ENCODE measurements around the gene ZFPM1. TPM values are rescaled to one million over a fixed set of nuclear protein-coding genes. Genes with fewer than 3 reads are reported as not detected.

The ZFPM1 gene
- total RNA-seq, 1 experiment from 2014 or later, result 5.0 TPM

DNA sequence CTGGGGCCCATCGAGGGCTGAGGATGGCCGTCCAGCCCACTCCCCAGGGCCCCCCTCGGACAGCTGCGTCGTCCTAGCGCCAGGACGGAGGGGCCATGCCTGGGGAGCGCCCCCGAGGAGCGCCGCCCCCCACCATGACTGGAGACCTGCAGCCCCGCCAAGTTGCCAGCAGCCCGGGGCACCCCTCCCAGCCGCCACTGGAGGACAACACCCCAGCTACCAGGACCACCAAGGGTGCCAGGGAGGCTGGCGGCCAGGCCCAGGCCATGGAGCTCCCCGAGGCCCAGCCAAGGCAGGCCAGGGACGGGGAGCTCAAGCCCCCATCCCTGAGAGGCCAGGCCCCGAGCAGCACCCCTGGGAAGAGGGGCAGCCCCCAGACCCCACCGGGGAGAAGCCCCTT is 25.7 kb upstream of the ZFPM1 start:
- no peak overlapping the region for H3K4me3 Mint-ChIP-seq (ENCODE audit: unreplicated experiment)
- no peak overlapping the region for H3K27ac Mint-ChIP-seq (ENCODE audit: low read depth, unreplicated experiment)
- POLR2A ChIA-PET, result no interaction called here
- H3K27me3 Mint-ChIP-seq (ENCODE audit: insufficient read depth, unreplicated experiment), result no peaks in the 10 kb centered on the region
- TF ChIP-seq, protein P1, sequence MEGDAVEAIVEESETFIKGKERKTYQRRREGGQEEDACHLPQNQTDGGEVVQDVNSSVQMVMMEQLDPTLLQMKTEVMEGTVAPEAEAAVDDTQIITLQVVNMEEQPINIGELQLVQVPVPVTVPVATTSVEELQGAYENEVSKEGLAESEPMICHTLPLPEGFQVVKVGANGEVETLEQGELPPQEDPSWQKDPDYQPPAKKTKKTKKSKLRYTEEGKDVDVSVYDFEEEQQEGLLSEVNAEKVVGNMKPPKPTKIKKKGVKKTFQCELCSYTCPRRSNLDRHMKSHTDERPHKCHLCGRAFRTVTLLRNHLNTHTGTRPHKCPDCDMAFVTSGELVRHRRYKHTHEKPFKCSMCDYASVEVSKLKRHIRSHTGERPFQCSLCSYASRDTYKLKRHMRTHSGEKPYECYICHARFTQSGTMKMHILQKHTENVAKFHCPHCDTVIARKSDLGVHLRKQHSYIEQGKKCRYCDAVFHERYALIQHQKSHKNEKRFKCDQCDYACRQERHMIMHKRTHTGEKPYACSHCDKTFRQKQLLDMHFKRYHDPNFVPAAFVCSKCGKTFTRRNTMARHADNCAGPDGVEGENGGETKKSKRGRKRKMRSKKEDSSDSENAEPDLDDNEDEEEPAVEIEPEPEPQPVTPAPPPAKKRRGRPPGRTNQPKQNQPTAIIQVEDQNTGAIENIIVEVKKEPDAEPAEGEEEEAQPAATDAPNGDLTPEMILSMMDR (IDR thresholded peaks at IDR 0.05; ENCODE audit: unreplicated experiment), result no peak
- H3K36me3 Mint-ChIP-seq (ENCODE audit: insufficient read depth, unreplicated experiment), result no peaks in the 10 kb centered on the region
- CTCF ChIA-PET, result no interaction called here
- DNase-seq (ENCODE audit: unreplicated experiment), result no peak
- intact Hi-C loops (cut with micrococcal nuclease), result no loop called here
- peaks cover 6% of the 10 kb centered on the region for H3K4me1 Mint-ChIP-seq (ENCODE audit: insufficient read depth, unreplicated experiment)
- BruUV-seq (replicated peaks), result no TSS peak
- H3K9me3 Mint-ChIP-seq (ENCODE audit: unreplicated experiment), result peaks cover 7% of the 10 kb centered on the region

DNA sequence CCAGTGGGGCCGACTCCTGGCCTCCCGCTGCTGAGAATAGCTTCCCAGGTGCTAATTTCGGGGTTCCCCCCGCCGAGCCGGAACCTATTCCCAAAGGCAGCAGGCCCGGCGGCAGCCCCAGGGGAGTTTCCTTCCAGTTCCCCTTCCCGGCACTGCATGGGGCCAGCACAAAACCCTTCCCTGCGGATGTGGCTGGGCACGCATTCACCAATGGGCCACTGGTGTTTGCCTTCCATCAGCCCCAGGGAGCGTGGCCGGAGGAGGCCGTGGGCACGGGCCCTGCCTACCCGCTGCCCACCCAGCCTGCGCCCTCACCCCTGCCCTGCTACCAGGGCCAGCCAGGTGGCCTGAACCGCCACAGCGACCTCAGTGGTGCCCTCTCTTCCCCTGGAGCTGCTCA is 24.9 kb upstream of the ZFPM1 start:
- Mint-ChIP-seq H3K36me3 (ENCODE audit: insufficient read depth, unreplicated experiment) (no peaks in the 10 kb centered on the region), H3K9me3 (ENCODE audit: unreplicated experiment) (no peaks in the 10 kb centered on the region), H3K4me1 (ENCODE audit: insufficient read depth, unreplicated experiment) (peaks cover 6% of the 10 kb centered on the region), H3K4me3 (ENCODE audit: unreplicated experiment) (no peak overlapping the region), H3K27me3 (ENCODE audit: insufficient read depth, unreplicated experiment) (no peaks in the 10 kb centered on the region), H3K27ac (ENCODE audit: low read depth, unreplicated experiment) (no peak overlapping the region)
- TF ChIP-seq, protein P1 (IDR thresholded peaks at IDR 0.05; ENCODE audit: unreplicated experiment), result no peak
- ChIA-PET POLR2A (no interaction called here), CTCF (no interaction called here)
- no TSS peak for BruUV-seq (replicated peaks)
- intact Hi-C loops (cut with micrococcal nuclease), result no loop called here
- no peak for DNase-seq (ENCODE audit: unreplicated experiment)

DNA sequence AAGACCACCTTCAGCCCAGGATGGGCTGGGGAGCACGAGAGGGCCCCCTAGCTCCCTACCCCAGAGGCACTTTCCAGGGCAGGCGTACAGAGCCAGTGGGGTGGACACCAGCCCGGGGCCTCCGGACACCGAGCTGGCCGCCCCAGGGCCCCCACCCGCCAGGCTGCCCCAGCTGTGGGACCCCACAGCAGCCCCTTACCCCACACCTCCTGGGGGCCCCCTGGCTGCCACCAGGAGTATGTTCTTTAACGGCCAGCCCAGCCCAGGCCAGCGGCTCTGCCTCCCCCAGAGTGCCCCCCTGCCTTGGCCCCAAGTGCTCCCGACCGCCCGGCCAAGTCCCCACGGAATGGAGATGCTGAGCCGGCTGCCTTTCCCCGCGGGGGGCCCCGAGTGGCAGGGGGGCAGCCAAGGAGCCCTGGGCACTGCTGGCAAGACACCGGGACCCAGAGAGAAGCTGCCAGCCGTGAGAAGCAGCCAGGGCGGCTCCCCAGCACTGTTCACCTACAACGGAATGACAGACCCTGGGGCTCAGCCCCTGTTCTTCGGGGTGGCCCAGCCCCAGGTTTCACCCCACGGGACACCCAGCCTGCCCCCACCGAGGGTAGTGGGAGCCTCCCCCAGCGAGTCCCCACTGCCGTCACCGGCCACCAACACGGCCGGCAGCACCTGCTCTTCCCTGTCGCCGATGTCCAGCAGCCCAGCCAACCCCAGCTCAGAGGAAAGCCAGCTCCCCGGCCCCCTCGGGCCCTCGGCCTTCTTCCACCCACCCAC is 24.3 kb upstream of the ZFPM1 start:
- Mint-ChIP-seq H3K27me3 (ENCODE audit: insufficient read depth, unreplicated experiment) (no peaks in the 10 kb centered on the region), H3K4me1 (ENCODE audit: insufficient read depth, unreplicated experiment) (peaks cover 6% of the 10 kb centered on the region), H3K27ac (ENCODE audit: low read depth, unreplicated experiment) (no peak overlapping the region), H3K36me3 (ENCODE audit: insufficient read depth, unreplicated experiment) (no peaks in the 10 kb centered on the region), H3K9me3 (ENCODE audit: unreplicated experiment) (no peaks in the 10 kb centered on the region), H3K4me3 (ENCODE audit: unreplicated experiment) (no peak overlapping the region)
- ChIA-PET CTCF (no interaction called here), POLR2A (no interaction called here)
- intact Hi-C loops (cut with micrococcal nuclease), result no loop called here
- TF ChIP-seq, protein P1 (IDR thresholded peaks at IDR 0.05; ENCODE audit: unreplicated experiment), result no peak
- no TSS peak for BruUV-seq (replicated peaks)
- no peak for DNase-seq (ENCODE audit: unreplicated experiment)

DNA sequence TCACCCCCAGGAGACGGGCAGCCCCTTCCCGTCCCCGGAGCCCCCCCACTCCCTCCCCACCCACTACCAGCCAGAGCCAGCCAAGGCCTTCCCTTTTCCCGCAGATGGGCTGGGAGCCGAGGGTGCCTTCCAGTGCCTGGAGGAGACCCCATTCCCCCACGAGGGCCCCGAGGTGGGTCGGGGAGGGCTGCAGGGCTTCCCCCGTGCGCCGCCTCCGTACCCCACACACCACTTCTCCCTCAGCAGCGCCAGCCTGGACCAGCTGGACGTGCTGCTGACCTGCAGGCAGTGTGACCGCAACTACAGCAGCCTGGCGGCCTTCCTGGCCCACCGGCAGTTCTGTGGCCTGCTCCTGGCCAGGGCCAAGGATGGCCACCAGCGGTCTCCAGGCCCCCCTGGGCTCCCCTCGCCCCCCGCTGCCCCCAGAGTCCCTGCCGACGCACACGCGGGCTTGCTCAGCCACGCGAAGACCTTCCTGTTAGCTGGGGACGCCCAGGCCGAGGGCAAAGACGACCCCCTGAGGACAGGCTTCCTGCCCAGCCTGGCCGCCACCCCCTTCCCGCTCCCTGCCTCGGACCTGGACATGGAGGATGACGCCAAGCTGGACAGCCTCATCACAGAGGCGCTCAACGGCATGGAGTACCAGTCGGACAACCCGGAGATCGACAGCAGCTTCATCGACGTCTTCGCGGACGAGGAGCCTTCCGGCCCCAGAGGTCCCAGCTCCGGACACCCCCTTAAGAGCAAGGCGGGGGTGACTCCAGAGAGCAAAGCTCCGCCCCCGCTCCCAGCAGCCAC is 23.5 kb upstream of the ZFPM1 start:
- H3K4me1 Mint-ChIP-seq (ENCODE audit: insufficient read depth, unreplicated experiment), result peaks cover 6% of the 10 kb centered on the region
- no peak overlapping the region for H3K4me3 Mint-ChIP-seq (ENCODE audit: unreplicated experiment)
- no TSS peak for BruUV-seq (replicated peaks)
- TF ChIP-seq, protein P1 (IDR thresholded peaks at IDR 0.05; ENCODE audit: unreplicated experiment), result no peak
- no peaks in the 10 kb centered on the region for H3K27me3 Mint-ChIP-seq (ENCODE audit: insufficient read depth, unreplicated experiment)
- no peaks in the 10 kb centered on the region for H3K9me3 Mint-ChIP-seq (ENCODE audit: unreplicated experiment)
- intact Hi-C loops (cut with micrococcal nuclease), result loop anchor here (10.0 kb wide), 1 partner anchor 655 kb away; no protein-coding TSS in a partner anchor
- no peaks in the 10 kb centered on the region for H3K36me3 Mint-ChIP-seq (ENCODE audit: insufficient read depth, unreplicated experiment)
- H3K27ac Mint-ChIP-seq (ENCODE audit: low read depth, unreplicated experiment), result no peak overlapping the region
- ChIA-PET POLR2A (no interaction called here), CTCF (no interaction called here)
- DNase-seq (ENCODE audit: unreplicated experiment), result no peak
